Measurements from ENCODE around the gene TMEM269.
A peak's percentile ranks its signal among the peaks of the same experiment; 100 is the strongest.

The TMEM269 gene

DNA sequence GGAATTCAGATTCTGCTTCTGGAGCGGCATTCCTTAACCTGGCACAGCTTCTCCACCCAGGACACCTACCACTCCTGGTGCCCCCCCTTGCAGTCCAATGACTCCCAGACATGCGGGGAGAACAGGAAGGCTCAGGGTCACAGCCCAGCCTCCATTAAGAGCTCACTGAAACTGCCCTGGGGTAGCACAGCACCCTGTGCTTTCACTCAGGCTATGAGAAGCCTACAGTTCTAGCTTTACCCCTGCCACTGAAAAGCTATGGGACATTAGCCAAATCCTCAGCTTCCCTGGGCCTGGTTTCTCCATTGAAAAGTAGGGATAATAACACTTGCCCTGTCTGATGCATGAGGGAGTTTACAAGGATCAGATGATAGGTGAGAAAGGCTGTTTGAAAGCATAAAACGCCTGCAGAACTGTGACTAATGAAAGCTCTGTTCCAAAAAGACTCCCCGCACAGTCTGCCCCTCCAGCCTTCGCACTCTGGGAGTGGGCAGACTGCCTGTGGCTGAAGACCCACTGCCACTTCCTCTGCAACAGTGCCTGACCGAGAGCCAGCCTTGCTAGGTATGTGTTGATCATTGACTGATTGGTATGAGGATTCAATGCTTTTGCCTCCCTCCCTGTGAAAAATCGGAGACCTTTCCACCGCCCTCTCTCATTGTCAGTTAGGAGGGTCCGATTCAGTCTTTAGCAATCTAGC, 42.0 kb upstream of the TMEM269 start:
- TF ChIP-seq, protein P1, sequence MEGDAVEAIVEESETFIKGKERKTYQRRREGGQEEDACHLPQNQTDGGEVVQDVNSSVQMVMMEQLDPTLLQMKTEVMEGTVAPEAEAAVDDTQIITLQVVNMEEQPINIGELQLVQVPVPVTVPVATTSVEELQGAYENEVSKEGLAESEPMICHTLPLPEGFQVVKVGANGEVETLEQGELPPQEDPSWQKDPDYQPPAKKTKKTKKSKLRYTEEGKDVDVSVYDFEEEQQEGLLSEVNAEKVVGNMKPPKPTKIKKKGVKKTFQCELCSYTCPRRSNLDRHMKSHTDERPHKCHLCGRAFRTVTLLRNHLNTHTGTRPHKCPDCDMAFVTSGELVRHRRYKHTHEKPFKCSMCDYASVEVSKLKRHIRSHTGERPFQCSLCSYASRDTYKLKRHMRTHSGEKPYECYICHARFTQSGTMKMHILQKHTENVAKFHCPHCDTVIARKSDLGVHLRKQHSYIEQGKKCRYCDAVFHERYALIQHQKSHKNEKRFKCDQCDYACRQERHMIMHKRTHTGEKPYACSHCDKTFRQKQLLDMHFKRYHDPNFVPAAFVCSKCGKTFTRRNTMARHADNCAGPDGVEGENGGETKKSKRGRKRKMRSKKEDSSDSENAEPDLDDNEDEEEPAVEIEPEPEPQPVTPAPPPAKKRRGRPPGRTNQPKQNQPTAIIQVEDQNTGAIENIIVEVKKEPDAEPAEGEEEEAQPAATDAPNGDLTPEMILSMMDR (IDR thresholded peaks at IDR 0.05; ENCODE audit: low read depth, low read length, missing control alignments): no peak
- no peak for DNase-seq (ENCODE audit: extremely low read depth, low read depth)
- no peak overlapping the region for H3K4me3 ChIP-seq (replicated peaks; ENCODE audit: low read depth, low read length)

DNA sequence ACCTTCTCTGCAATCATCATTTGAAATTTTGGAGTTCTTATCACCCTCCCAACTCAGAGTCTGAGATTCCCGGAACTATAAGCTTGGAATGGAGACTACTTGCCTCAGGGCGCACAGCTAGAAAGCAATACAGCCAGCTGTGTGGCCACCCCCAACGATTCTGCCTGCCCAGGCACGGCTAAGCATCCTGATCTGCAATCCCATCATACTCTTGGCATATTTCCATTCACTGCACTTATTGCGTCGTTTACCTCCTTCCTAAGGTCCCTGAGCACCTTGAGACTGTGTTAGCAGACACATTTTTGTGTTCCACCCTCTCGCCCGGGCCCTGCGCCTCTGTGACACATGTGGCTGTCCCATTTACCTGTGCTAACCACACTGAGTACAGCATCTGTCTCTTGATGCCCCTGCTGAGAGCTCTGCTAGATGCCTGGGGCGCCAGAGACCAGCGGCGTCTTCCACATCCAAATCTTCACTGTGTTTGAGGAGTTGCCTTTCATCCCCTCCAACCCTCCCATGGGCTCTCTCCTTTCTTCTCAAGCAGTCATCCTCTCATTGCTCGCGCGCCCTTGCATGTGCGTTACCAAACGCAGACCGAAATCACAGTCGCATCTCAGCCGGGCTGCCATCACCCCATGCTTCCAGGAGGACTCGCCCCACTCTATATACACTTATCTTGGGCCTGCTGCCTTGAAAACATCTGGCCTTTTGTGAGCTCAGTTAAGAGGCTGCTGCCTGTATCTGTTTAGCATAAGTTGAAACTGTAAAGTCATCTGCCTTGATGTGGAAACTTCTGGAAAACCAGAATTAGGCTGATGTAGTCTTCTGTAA, 41.3 kb upstream of the TMEM269 start:
- no peak overlapping the region for H3K4me3 ChIP-seq (replicated peaks; ENCODE audit: low read depth, low read length)
- TF ChIP-seq, protein P1 (IDR thresholded peaks at IDR 0.05; ENCODE audit: low read depth, low read length, missing control alignments): no peak
- no peak for DNase-seq (ENCODE audit: extremely low read depth, low read depth)

DNA sequence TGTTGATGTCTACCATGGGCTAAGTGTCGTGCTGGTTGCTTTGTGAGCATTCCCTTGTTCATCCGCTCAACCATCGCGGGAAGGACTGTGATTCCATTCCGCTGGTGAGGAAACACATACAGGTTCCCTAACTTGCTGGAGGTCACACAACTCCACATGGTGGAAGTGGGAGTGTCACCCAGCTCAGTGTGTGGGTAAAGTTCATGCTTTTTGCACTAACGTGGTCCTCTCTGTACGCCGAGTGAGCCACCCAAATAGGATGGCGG, 40.7 kb upstream of the TMEM269 start:
- TF ChIP-seq, protein P1 (IDR thresholded peaks at IDR 0.05; ENCODE audit: low read depth, low read length, missing control alignments): no peak
- no peak for DNase-seq (ENCODE audit: extremely low read depth, low read depth)
- no peak overlapping the region for H3K4me3 ChIP-seq (replicated peaks; ENCODE audit: low read depth, low read length)

DNA sequence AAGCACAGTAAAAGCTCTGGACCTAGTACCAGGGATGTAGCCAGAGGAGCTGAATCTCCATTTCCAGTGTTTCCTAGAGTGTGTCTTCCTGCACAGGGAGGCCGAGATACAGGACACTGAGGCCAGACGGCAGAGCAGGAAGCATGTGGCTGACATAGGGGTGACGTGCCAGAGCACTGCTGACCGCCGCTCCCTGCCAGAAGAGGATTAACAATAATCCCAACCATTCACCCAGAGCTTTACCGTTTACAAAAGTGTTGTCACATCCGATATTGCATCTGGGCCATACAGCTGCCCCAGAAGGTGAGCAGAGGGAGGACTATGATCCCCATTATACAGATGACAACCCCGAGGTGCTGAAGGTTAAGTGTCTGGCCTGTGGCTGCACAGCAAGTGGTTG, 38.9 kb upstream of the TMEM269 start:
- TF ChIP-seq, protein P1 (IDR thresholded peaks at IDR 0.05; ENCODE audit: low read depth, low read length, missing control alignments): no peak
- DNase-seq (ENCODE audit: extremely low read depth, low read depth): no peak

DNA sequence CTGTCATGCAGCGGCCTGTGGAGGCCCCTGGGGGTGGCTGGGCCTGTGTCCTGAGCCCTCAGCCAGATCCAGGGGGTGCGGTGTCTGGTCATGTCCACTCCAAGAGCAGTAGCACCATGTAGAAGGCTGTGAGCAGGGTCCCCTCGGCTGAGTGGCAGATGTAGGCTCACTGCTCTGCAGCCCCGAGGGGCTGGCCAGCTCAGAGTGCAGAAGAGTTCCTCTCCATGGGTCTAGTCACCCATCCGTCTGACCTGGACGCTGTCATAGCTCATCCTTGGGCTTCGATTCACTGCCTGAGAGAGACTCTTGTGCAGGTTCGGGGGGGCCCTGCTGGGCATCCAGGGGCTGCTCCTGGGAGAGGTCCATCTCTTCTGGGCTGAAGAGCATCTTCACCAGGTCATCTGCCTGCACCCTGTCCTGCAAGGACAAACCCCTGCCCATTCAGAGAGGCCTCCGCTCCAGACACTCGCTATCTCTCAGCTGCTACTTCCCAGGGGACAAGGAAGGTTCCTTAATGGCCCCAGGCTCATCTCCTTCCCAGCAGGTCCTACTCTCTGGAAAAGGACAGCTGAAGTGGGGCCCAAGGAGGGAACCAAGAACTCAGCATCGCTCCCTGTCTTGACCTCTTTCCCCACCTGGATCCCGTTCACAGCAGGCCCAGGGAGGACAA, 38.2 kb upstream of the TMEM269 start:
- TF ChIP-seq, protein P1 (IDR thresholded peaks at IDR 0.05; ENCODE audit: low read depth, low read length, missing control alignments): no peak
- H3K4me3 ChIP-seq (replicated peaks; ENCODE audit: low read depth, low read length): no peak overlapping the region
- no peak for DNase-seq (ENCODE audit: extremely low read depth, low read depth)

More for the DNA sequence above, 38.9 kb upstream of the TMEM269 start:
- no peak overlapping the region for H3K4me3 ChIP-seq (replicated peaks; ENCODE audit: low read depth, low read length)

DNA sequence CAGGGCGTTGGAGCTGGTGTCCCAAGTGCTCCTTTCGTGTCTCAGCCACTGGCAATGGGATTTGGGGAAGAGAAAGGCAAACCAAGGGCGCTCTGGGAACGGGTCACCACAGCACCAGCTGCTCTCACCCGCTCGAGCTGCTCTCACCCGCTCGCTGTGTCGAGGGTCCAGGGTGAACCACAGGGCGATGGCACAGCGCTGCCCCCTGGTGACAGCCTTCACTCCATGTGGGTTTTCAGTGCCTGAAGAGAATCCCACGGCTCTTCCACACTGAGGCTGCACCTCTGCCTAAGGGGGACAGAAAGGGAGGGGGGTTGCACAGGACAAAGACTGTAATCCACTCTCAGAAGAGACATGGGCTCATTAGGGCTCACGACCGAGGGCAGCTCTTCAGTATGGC, 37.7 kb upstream of the TMEM269 start:
- no peak overlapping the region for H3K4me3 ChIP-seq (replicated peaks; ENCODE audit: low read depth, low read length)
- DNase-seq (ENCODE audit: extremely low read depth, low read depth): no peak
- TF ChIP-seq, protein P1 (IDR thresholded peaks at IDR 0.05; ENCODE audit: low read depth, low read length, missing control alignments): peak; percentile 68

Measured in HFF-Myc (cell line).